ENCODE results near the gene CUL1. TPM values are rescaled to one million over a fixed set of nuclear protein-coding genes. Genes with fewer than 3 reads are reported as not detected.

Gene CUL1
- total RNA-seq, 1 experiment from 2014 or later: 49.2 TPM

GRCh38 chr7:148811892-148812291, 113.2 kb downstream of the CUL1 start:
- CTCF ChIA-PET: interaction anchor here (1.1 kb wide), 1 partner anchor 23 kb away, joined by 4 read pairs; no protein-coding TSS in a partner anchor
- POLR2A ChIA-PET: interaction anchor here (1.1 kb wide), 1 partner anchor 30 kb away, joined by 5 read pairs; no protein-coding TSS in a partner anchor
- no peaks in the 10 kb centered on the region for H3K4me1 Mint-ChIP-seq (ENCODE audit: insufficient read depth, unreplicated experiment)
- H3K27ac Mint-ChIP-seq (ENCODE audit: low read depth, unreplicated experiment): no peak overlapping the region
- no peak overlapping the region for H3K4me3 Mint-ChIP-seq (ENCODE audit: unreplicated experiment)
- no TSS peak for BruUV-seq (replicated peaks)
- intact Hi-C loops (cut with micrococcal nuclease): no loop called here
- H3K9me3 Mint-ChIP-seq (ENCODE audit: unreplicated experiment): no peaks in the 10 kb centered on the region
- no peak for DNase-seq (ENCODE audit: unreplicated experiment)
- peaks cover 62% of the 10 kb centered on the region for H3K36me3 Mint-ChIP-seq (ENCODE audit: insufficient read depth, unreplicated experiment)
- TF ChIP-seq, protein P1, sequence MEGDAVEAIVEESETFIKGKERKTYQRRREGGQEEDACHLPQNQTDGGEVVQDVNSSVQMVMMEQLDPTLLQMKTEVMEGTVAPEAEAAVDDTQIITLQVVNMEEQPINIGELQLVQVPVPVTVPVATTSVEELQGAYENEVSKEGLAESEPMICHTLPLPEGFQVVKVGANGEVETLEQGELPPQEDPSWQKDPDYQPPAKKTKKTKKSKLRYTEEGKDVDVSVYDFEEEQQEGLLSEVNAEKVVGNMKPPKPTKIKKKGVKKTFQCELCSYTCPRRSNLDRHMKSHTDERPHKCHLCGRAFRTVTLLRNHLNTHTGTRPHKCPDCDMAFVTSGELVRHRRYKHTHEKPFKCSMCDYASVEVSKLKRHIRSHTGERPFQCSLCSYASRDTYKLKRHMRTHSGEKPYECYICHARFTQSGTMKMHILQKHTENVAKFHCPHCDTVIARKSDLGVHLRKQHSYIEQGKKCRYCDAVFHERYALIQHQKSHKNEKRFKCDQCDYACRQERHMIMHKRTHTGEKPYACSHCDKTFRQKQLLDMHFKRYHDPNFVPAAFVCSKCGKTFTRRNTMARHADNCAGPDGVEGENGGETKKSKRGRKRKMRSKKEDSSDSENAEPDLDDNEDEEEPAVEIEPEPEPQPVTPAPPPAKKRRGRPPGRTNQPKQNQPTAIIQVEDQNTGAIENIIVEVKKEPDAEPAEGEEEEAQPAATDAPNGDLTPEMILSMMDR (IDR thresholded peaks at IDR 0.05; ENCODE audit: unreplicated experiment): no peak
- H3K27me3 Mint-ChIP-seq (ENCODE audit: insufficient read depth, unreplicated experiment): no peaks in the 10 kb centered on the region

DNA sequence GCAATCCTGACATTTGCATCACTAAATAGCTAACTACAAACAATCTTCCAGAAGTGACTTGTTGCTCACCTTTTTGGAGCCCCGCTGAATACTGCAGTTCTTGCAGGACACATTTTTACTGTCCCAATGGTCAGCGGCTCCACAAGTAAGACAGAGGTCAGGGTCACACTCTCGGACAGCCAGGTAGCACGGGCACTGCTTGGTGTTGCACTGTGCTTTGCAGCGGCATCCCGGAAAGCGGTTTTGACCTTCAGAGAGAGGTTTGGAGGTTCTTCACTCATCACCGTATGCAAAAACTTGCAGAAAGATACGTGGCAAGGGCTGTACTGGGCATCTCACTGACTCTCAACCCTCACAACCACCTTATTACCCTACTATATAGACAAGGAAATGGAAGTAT, 115.2 kb downstream of the CUL1 start:
- ChIA-PET CTCF (interaction anchor here (0.6 to 1.2 kb wide), 3 partner anchors 8 to 53 kb away, joined by 3 to 9 read pairs (median 3); no protein-coding TSS in a partner anchor), POLR2A (interaction anchor here (0.6 kb wide), 1 partner anchor 29 kb away, joined by 3 read pairs; no protein-coding TSS in a partner anchor)
- no TSS peak for BruUV-seq (replicated peaks)
- H3K27me3 Mint-ChIP-seq (ENCODE audit: insufficient read depth, unreplicated experiment): no peaks in the 10 kb centered on the region
- intact Hi-C loops (cut with micrococcal nuclease): no loop called here
- no peak overlapping the region for H3K4me3 Mint-ChIP-seq (ENCODE audit: unreplicated experiment)
- H3K9me3 Mint-ChIP-seq (ENCODE audit: unreplicated experiment): no peaks in the 10 kb centered on the region
- H3K27ac Mint-ChIP-seq (ENCODE audit: low read depth, unreplicated experiment): no peak overlapping the region
- H3K4me1 Mint-ChIP-seq (ENCODE audit: insufficient read depth, unreplicated experiment): no peaks in the 10 kb centered on the region
- peaks cover 60% of the 10 kb centered on the region for H3K36me3 Mint-ChIP-seq (ENCODE audit: insufficient read depth, unreplicated experiment)
- TF ChIP-seq, protein P1 (IDR thresholded peaks at IDR 0.05; ENCODE audit: unreplicated experiment): no peak
- DNase-seq (ENCODE audit: unreplicated experiment): no peak

- Mint-ChIP-seq H3K4me3 (ENCODE audit: unreplicated experiment) (no peak overlapping the region), H3K9me3 (ENCODE audit: unreplicated experiment) (no peaks in the 10 kb centered on the region), H3K27me3 (ENCODE audit: insufficient read depth, unreplicated experiment) (no peaks in the 10 kb centered on the region), H3K27ac (ENCODE audit: low read depth, unreplicated experiment) (no peak overlapping the region), H3K36me3 (ENCODE audit: insufficient read depth, unreplicated experiment) (peaks cover 56% of the 10 kb centered on the region), H3K4me1 (ENCODE audit: insufficient read depth, unreplicated experiment) (peaks cover 4% of the 10 kb centered on the region)
- POLR2A ChIA-PET: interaction anchor here (1.1 kb wide), 1 partner anchor 15 kb away, joined by 3 read pairs; no protein-coding TSS in a partner anchor
- no TSS peak for BruUV-seq (replicated peaks)
- TF ChIP-seq, protein P1 (IDR thresholded peaks at IDR 0.05; ENCODE audit: unreplicated experiment): no peak
- DNase-seq (ENCODE audit: unreplicated experiment): no peak
- CTCF ChIA-PET: interaction anchor here (0.6 to 0.9 kb wide), 3 partner anchors 9 to 239 kb away, joined by 3 read pairs; no protein-coding TSS in a partner anchor
- intact Hi-C loops (cut with micrococcal nuclease): no loop called here
Observed at GRCh38 chr7:148814922-148815559, 116.3 kb downstream of the CUL1 start.

- intact Hi-C loops (cut with micrococcal nuclease): no loop called here
- Mint-ChIP-seq H3K4me1 (ENCODE audit: insufficient read depth, unreplicated experiment) (peaks cover 7% of the 10 kb centered on the region), H3K4me3 (ENCODE audit: unreplicated experiment) (no peak overlapping the region), H3K36me3 (ENCODE audit: insufficient read depth, unreplicated experiment) (peaks cover 51% of the 10 kb centered on the region), H3K27ac (ENCODE audit: low read depth, unreplicated experiment) (no peak overlapping the region), H3K9me3 (ENCODE audit: unreplicated experiment) (no peaks in the 10 kb centered on the region), H3K27me3 (ENCODE audit: insufficient read depth, unreplicated experiment) (no peaks in the 10 kb centered on the region)
- POLR2A ChIA-PET: interaction anchor here (1.1 kb wide), 1 partner anchor 16 kb away, joined by 3 read pairs; no protein-coding TSS in a partner anchor
- no TSS peak for BruUV-seq (replicated peaks)
- TF ChIP-seq, protein P1 (IDR thresholded peaks at IDR 0.05; ENCODE audit: unreplicated experiment): no peak
- CTCF ChIA-PET: interaction anchor here (0.6 kb wide), 2 partner anchors 31 to 240 kb away, joined by 3 read pairs; no protein-coding TSS in a partner anchor
- DNase-seq (ENCODE audit: unreplicated experiment): no peak
Observed at GRCh38 chr7:148815612-148816011, 116.9 kb downstream of the CUL1 start.

Measured in MCF 10A (cell line).